H54 (cell line): ENCODE data around the gene DMRTC2.

Experiments
- DNase-seq: peaks from one replicate; pipeline ENCODE4 v3.0.0; 2011; ENCODE audit warnings: low spot score, mixed read lengths; ENCODE audit not compliant: insufficient read length
- FAIRE-seq: peaks from 3 replicates; lab custom pipeline; 2011; peaks lifted over from hg19 to GRCh38; lab: Jason Lieb, UNC
- POLR2A ChIP-seq: IDR thresholded peaks from 2 replicates; pipeline ENCODE4 v1.6.1; 2011; ENCODE audit warnings: low read depth, mild to moderate bottlenecking, low read length

Gene DMRTC2

DNA sequence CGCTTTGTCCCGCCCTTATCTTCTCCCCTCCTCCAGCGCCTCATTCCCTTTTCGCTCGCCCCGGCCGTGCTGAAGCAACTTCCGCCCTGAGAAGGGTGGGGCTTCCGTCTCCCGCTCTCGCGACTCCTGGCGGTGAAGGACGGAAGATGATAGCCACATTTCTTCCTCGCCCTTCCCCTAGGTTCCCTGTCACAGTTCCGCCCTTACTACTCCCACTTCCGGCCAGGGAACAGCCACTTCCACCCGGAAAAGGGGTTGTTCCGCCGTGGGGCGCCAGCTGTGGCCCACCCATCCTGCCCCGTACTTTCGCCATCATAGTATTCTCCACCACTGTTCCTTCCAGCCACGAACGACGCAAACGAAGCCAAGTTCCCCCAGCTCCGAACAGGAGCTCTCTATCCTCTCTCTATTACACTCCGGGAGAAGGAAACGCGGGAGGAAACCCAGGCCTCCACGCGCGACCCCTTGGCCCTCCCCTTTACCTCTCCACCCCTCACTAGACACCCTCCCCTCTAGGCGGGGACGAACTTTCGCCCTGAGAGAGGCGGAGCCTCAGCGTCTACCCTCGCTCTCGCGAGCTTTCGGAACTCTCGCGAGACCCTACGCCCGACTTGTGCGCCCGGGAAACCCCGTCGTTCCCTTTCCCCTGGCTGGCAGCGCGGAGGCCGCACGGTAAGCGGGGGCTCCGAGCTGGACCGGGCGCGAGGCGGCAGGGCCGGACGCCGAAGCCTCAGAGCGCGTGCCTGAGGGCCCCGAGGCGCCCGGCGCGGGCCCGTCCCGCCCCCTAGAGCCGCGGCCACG lies 15.0 kb downstream of the DMRTC2 start, which contains the start of gene RPS19:
Gene RPS19, plus strand, starts transcription at position 638 of the 801 bp plus-strand sequence. CDS start 520 bp downstream, outside the sequence.
- FAIRE-seq: peak; percentile 80
- DNase-seq: peak; percentile 98
- TF ChIP-seq POLR2A: peak; percentile 90

GRCh38 chr19:41860419-41861115 lies 15.7 kb downstream of the DMRTC2 start:
- no peak for TF ChIP-seq POLR2A
- DNase-seq (no peak), FAIRE-seq (no peak)

DNA sequence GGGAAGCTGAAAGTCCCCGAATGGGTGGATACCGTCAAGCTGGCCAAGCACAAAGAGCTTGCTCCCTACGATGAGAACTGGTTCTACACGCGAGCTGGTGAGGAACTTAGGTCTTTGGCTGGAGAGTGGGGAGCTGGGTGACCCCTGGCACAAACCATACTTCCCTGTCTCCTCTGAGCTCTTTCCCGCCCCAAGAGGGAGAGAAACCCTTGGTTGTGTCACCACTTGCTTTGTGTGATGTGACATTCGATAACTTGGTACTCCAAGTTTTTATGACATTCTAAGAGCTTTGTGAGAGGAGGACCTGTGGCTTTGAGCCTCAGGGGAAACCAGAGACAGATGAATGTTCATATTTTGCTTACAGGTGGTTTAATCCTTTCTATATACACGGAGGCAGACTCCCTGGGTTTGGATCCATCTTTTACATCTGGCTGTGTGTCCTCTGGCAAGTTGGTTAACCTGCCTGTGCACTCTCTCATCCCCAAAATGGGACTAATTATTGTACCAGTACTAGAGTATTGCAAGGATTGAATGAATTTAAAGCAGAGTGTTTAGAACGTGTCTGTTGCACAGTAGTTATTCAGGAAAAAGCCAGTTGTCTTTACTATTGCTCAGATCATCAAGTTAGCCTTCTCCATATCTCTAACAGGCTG lies 16.4 kb downstream of the DMRTC2 start:
- FAIRE-seq (no peak), DNase-seq (no peak)

GRCh38 chr19:41861846-41862245 lies 17.0 kb downstream of the DMRTC2 start:
- TF ChIP-seq POLR2A: no peak
- DNase-seq (no peak), FAIRE-seq (no peak)

More for the DNA sequence above, 16.4 kb downstream of the DMRTC2 start:
- no peak for TF ChIP-seq POLR2A

DNA sequence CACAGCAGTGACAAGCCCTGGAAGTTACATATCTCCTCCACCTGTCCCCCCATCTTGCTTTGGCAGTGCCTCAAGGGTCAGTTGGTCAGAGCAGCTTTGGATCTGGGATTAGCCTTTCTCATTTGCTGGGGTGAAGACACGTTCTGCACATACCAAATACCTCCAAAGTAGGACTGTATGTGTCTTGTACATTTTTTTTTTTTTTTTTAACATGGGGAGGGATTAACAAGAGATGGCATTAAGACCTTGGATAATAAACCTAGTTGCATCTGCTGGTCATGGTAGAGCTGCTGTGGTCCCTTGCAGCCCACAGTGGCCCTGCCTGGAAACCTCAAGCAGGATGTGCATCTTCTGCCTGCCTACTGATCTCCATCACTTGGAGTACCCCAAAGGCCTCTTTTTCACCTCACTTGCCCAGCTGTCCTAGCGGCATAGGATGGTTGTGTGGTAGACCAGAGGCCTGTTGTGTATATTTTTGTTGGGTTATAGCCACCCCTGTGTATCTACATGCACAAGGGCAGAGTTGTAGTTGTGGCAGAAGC lies 17.7 kb downstream of the DMRTC2 start:
- no peak for TF ChIP-seq POLR2A
- FAIRE-seq: no peak
- no peak for DNase-seq

DNA sequence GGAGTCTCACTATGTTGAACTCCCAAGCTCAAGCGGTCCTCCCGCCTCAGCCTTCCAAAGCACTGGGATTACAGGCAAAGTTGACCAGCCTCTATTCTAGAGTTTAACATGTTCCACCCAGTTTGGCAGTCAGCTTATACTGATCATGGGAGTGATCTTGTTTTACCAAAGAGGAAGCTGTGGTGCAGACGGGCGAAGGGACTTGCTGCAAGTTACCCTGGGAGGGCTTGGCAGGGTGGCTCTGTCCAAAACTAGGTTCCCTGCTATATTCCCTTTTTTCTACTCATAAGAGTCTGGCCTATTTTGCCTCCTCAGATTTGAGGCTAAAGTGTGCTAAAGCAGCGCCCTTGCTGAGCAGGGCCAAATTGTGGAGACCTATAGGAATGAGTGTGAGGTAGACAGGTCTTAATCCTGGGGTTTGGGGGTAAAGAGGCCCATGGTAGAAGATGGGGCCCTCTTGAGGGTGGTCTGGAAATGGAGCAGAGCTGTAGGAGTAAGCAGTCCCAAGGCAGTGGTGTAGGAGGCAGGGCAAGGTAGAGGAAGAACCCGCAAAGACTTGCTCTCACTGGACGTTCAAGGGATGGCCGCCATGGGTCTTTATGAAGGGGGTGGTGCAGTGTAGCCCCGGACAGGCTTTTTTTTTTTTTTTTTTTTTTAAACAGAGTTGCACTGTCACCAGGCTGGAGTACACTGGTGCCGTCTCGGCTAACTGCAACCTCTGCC lies 18.5 kb downstream of the DMRTC2 start:
- TF ChIP-seq POLR2A: no peak
- FAIRE-seq: no peak
- no peak for DNase-seq

- no peak for TF ChIP-seq POLR2A
- DNase-seq: no peak
- FAIRE-seq: no peak
Observed at GRCh38 chr19:41864374-41864773, 19.5 kb downstream of the DMRTC2 start.

GRCh38 chr19:41866284-41866683 lies 21.4 kb downstream of the DMRTC2 start:
- FAIRE-seq (no peak), DNase-seq (no peak)
- TF ChIP-seq POLR2A: no peak

GRCh38 chr19:41868120-41868988 lies 23.5 kb downstream of the DMRTC2 start:
- no peak for DNase-seq
- no peak for TF ChIP-seq POLR2A
- FAIRE-seq: no peak

DNA sequence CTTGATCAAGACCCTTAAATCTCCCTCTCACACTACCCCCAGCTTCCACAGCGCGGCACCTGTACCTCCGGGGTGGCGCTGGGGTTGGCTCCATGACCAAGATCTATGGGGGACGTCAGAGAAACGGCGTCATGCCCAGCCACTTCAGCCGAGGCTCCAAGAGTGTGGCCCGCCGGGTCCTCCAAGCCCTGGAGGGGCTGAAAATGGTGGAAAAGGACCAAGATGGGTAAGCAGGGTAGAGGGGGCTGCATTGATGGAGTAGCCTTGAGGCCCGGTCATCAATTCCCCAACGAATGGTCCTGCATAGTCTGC lies 24.1 kb downstream of the DMRTC2 start:
- TF ChIP-seq POLR2A: no peak
- no peak for FAIRE-seq
- no peak for DNase-seq

DNA sequence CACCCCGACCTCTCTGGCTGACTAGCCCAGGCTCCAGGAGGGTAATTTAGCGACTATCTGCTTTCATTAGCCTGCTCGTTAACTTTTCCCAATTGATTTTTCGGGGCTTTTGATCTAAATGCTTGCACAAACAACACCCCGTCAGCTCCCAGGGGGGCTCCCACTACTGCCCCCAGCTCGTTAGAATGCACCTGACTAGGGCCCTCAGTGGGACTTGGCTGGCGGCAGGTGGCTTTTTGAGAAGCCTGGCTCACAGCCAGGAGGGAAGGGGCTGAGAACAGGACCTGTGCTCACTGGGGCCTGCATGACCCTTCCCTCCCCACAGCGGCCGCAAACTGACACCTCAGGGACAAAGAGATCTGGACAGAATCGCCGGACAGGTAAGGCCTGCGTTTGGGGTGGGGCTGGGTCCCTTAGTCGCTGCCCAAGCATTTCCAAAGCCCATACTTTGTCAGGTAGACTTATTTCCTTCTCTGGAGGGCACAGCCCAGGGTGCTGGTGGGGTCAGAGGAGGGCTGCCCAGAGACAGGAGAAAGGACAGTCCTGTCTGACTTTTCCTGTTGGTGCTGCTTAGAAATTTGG lies 24.6 kb downstream of the DMRTC2 start:
- no peak for FAIRE-seq
- no peak for DNase-seq

DNA sequence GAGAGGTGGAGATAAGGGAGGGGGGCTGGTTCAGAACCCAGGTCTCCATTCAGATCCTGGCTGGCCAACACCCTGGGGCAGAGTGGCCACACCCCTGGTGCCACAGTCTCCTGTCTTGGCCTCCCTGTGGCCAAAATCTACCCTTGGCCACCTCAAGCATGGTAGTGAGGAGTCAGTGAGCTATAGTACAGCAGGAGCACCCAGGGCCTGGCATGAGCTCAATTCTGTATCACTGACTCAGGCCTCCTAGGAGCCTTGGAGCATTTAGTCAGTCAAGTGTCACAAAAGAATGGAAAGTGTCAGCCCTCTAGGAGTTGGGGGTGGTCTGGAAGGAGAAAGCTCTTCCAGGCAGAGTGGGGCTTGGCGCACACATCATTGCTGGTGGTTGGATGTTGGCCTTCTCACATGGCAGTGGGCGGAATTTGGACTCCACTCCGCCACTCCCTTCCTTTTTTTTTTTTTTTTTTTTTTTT lies 25.6 kb downstream of the DMRTC2 start:
- DNase-seq: peak; percentile 69
- no peak for FAIRE-seq

More for the DNA sequence above, 24.6 kb downstream of the DMRTC2 start:
- TF ChIP-seq POLR2A: no peak

More for the DNA sequence above, 25.6 kb downstream of the DMRTC2 start:
- no peak for TF ChIP-seq POLR2A
